T-cell (primary cell): Measurements from ENCODE around the gene SETBP1. TPM values are rescaled to one million over a fixed set of nuclear protein-coding genes. Genes with fewer than 3 reads are reported as not detected.

Source experiments
- ATAC-seq, 4 experiments: fragments of 200-7000 bp in 3 of 4; fragments of 150-1000 bp in 1 of 4; cut with Tn5 transposase; replicated peaks in 1 of 4; 1 replicate in 3 of 4; 2 replicates in 1 of 4; pipeline ENCODE4 v1.10.0; 2021; ENCODE audit warnings: moderate library complexity in 3 of 4, mild to moderate bottlenecking in 2 of 4, moderate number of reproducible peaks in 1 of 4
- CTCF ChIA-PET, 2 donors: fragments of 300-600 bp; sonication (Branson Sonifier 250); formaldehyde crosslinking; loops; one replicate each; lab custom pipeline; 2022; ENCODE audit warnings: antibody characterized with exemption in 2 of 2; lab: Charles Lee
- POLR2A ChIA-PET, 2 donors: fragments of 300-600 bp; sonication (Branson Sonifier 250); formaldehyde crosslinking; loops; one replicate each; lab custom pipeline; 2022; ENCODE audit warnings: antibody characterized with exemption in 2 of 2; lab: Charles Lee
- DNase-seq, 35 experiments: peaks; one replicate each; pipeline versions ENCODE4 v3.0.0 to v3.0.0-alpha.2; 2013 to 2023
- H3K27ac ChIP-seq: one replicate; pipeline ENCODE4 v1.5.1; 2013; ENCODE audit warnings: low read length
- H3K27me3 ChIP-seq, 2 experiments: replicated peaks in 1 of 2; 1 replicate in 1 of 2; 2 replicates in 1 of 2; pipeline versions ENCODE4 v1.6.1 to v1.7.0; 2013; ENCODE audit warnings: low read length in 1 of 2, mixed read lengths in 1 of 2; ENCODE audit not compliant: control insufficient read depth in 2 of 2, insufficient read depth in 2 of 2; ENCODE audit errors: extremely low read depth in 1 of 2
- H3K36me3 ChIP-seq, 2 donors: 1 replicate in 1 of 2; 2 replicates in 1 of 2; pipeline versions ENCODE4 v1.6.1 to v1.7.0; 2013; ENCODE audit warnings: low read length in 1 of 2; ENCODE audit not compliant: control insufficient read depth in 2 of 2, insufficient read depth in 1 of 2; ENCODE audit errors: extremely low read depth in 1 of 2
- H3K4me1 ChIP-seq, 2 experiments: 1 replicate in 1 of 2; 2 replicates in 1 of 2; pipeline versions ENCODE4 v1.6.1 to v1.7.0; 2013; ENCODE audit warnings: low read length in 2 of 2, mixed read lengths in 1 of 2; ENCODE audit not compliant: insufficient read depth in 2 of 2, control insufficient read depth in 1 of 2; ENCODE audit errors: extremely low read depth in 1 of 2
- H3K4me3 ChIP-seq, 2 donors: 1 replicate in 1 of 2; 2 replicates in 1 of 2; pipeline versions ENCODE4 v1.5.1 to v1.7.0; 2013; ENCODE audit warnings: mild to moderate bottlenecking in 2 of 2, low read length in 1 of 2, moderate library complexity in 1 of 2; ENCODE audit not compliant: control insufficient read depth in 1 of 2; ENCODE audit errors: extremely low read depth in 1 of 2
- H3K9me3 ChIP-seq: 2 replicates; pipeline ENCODE4 v1.7.0; 2013
- H3K27ac Mint-ChIP-seq, 2 donors: one replicate each; pipeline ENCODE4 v1.8.0; 2020 to 2021; ENCODE audit warnings: mild to moderate bottlenecking in 2 of 2, mixed read lengths in 2 of 2
- H3K27me3 Mint-ChIP-seq, 2 donors: one replicate each; pipeline ENCODE4 v1.8.0; 2021 to 2022; ENCODE audit warnings: mixed read lengths in 2 of 2
- H3K36me3 Mint-ChIP-seq: one replicate; pipeline ENCODE4 v1.8.0; 2021; ENCODE audit warnings: mixed read lengths
- H3K4me1 Mint-ChIP-seq, 3 donors: one replicate each; pipeline ENCODE4 v1.8.0; 2020 to 2022; ENCODE audit warnings: mixed read lengths in 3 of 3, mild to moderate bottlenecking in 1 of 3
- H3K4me3 Mint-ChIP-seq, 3 donors: one replicate each; pipeline ENCODE4 v1.8.0; 2020 to 2022; ENCODE audit warnings: mild to moderate bottlenecking in 3 of 3, mixed read lengths in 3 of 3, moderate library complexity in 3 of 3
- H3K9me3 Mint-ChIP-seq, 3 donors: one replicate each; pipeline ENCODE4 v1.8.0; 2020 to 2022; ENCODE audit warnings: mixed read lengths in 3 of 3
- WGBS: methylation state at CpG from one replicate; pipeline ENCODE4 v1.1.5; 2013; ENCODE audit warnings: missing lambda C conversion rate; ENCODE audit not compliant: insufficient coverage; 5-methylcytosine and 5-hydroxymethylcytosine counted together
- total RNA-seq, 35 experiments: library from RNA in 6 of 35; stranded (reverse) in 6 of 35; fragments of 120-200 nt in 1 of 35; gene quantifications; one replicate each; pipeline versions ENCODE4 v1.2.1 to v1.2.4 and lab custom pipeline; 2013 to 2026

The SETBP1 gene
- total RNA-seq, 5 donors from 2014 or later (not counting 1 experiment from before 2014, with no cell fraction given): 1.6 to 5.7 (median 3.2) TPM

DNA sequence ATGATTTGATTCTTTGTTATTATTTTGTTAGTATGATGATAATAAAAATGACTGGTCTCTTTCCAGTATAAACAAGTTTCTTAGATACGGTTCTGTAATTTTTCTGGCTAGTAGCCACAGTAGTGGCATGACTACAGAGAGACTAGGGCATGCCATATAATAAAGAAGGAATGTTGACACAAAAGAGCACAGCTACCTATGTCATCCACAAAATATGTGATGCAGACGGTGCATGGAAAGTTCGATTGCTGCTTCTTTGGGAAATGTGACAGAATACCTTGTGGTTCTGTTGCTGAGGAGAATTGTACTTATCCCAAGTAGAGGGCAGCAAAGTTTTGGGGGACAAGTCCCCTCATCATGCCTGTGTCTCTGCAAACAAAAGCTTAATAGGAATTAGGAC lies 26.1 kb upstream of the SETBP1 start:
- Histone ChIP-seq H3K4me1 (no peaks in the 10 kb centered on the region), H3K9me3 (no peaks in the 10 kb centered on the region), H3K36me3 (no peaks in the 10 kb centered on the region), H3K27ac (no peak overlapping the region), H3K27me3 (peaks cover 0 to 3% of the 10 kb centered on the region in 2 experiments), H3K4me3 (no peak overlapping the region)
- H3K36me3 Mint-ChIP-seq: no peaks in the 10 kb centered on the region
- H3K9me3 Mint-ChIP-seq: no peaks in the 10 kb centered on the region
- H3K4me3 Mint-ChIP-seq: no peak overlapping the region
- H3K27ac Mint-ChIP-seq: no peak overlapping the region
- WGBS: no CpG with 5 or more reads among the region's 3 CpGs
- H3K4me1 Mint-ChIP-seq: no peaks in the 10 kb centered on the region
- ATAC-seq (no peak), DNase-seq (no peak)
- ChIA-PET CTCF (interaction anchor here in 1 of 2 donors (1.4 kb wide), 1 partner anchor 245 kb away, joined by 3 read pairs; no protein-coding TSS in a partner anchor), POLR2A (no interaction called here)
- H3K27me3 Mint-ChIP-seq: peaks cover 0 to 5% of the 10 kb centered on the region in 2 donors

DNA sequence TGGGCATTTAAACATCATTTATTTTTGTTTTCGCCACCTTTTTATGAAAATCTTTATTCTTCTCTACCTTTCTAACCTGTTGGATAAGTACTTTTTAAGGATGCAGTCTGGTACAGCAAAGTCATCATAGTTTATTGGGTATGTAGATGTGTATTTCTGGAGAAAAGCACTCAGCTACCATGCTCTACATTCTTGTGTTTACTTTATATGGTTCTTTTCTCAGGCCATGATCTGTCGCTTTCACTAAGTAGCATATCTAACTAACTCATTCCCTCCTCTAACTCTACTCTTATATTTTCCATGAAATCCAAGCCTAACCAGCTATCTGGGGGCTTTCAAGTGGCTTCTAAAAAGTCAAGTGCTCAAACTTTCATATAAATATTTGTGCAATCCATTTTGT lies 25.3 kb upstream of the SETBP1 start:
- Mint-ChIP-seq H3K27ac (no peak overlapping the region), H3K4me3 (no peak overlapping the region), H3K4me1 (no peaks in the 10 kb centered on the region), H3K27me3 (peaks cover 0 to 5% of the 10 kb centered on the region in 2 donors), H3K9me3 (no peaks in the 10 kb centered on the region), H3K36me3 (no peaks in the 10 kb centered on the region)
- Histone ChIP-seq H3K27ac (no peak overlapping the region), H3K4me1 (no peaks in the 10 kb centered on the region), H3K36me3 (no peaks in the 10 kb centered on the region), H3K27me3 (no peaks in the 10 kb centered on the region), H3K4me3 (no peak overlapping the region), H3K9me3 (no peaks in the 10 kb centered on the region)
- no peak for DNase-seq
- 80% methylated on average over 1 of the region's 2 CpGs for WGBS
- ChIA-PET CTCF (interaction anchor here in 1 of 2 donors (1.4 kb wide), 1 partner anchor 244 kb away, joined by 3 read pairs; no protein-coding TSS in a partner anchor), POLR2A (no interaction called here)
- no peak for ATAC-seq

DNA sequence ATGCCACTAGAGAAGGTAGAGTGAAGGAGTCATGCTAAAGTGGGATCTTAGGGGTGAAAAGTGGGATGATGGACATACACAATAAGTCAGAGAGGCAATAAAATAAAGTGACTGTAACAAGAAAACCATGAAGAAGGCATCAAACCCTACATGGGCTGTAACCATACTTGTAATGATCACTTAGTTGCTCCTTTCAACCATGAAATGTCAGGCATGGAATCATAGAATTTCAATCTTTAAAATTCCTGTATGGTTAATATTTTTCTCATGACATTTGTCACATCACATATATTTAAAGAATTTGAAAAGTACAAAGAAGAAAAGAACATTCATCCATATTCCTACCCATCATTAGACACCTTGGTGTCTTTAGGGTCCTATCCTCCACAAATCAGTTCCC lies 20.9 kb upstream of the SETBP1 start:
- Histone ChIP-seq H3K9me3 (no peaks in the 10 kb centered on the region), H3K27me3 (no peaks in the 10 kb centered on the region), H3K4me1 (no peaks in the 10 kb centered on the region), H3K27ac (no peak overlapping the region), H3K4me3 (no peak overlapping the region), H3K36me3 (no peaks in the 10 kb centered on the region)
- no peak overlapping the region for H3K4me3 Mint-ChIP-seq
- ATAC-seq (no peak), DNase-seq (no peak)
- no peak overlapping the region for H3K27ac Mint-ChIP-seq
- no peaks in the 10 kb centered on the region for H3K9me3 Mint-ChIP-seq
- H3K27me3 Mint-ChIP-seq: peaks cover 0 to 3% of the 10 kb centered on the region in 2 donors
- no peaks in the 10 kb centered on the region for H3K36me3 Mint-ChIP-seq
- POLR2A ChIA-PET: no interaction called here
- CTCF ChIA-PET: no interaction called here
- no peaks in the 10 kb centered on the region for H3K4me1 Mint-ChIP-seq

DNA sequence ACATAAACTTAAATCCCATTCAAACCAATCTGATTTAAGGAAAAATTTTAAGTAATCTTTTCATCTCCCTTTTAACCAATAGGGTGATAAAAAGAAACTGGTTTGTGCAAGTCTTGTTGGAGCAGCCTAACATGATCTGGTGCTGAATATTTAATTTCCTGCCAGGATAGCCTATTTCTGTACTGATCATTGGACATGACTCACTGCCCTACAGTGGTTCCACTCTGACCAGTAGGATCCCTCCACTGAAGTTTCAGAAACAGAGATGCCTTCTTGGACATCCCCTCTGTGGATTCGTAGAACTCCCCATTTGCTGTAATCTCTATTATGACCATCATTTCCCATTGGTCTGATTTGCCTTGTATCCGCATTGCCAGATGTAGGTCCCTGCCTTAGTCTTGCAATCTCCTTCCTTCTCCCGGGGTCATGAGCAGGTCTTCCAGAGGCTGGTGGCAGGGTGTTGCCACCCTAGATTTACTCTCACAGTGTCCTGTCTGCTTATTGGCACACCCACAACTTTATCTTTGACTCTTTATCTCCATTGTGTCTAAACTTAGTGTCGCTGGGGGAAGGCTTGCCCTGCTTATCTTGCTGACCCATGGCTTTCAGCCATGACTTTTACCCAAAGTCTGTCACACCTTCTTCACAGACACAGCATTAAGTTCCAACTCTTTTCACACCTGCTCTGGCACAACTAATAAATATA lies 12.3 kb upstream of the SETBP1 start:
- Histone ChIP-seq H3K9me3 (no peaks in the 10 kb centered on the region), H3K4me1 (no peaks in the 10 kb centered on the region), H3K36me3 (no peaks in the 10 kb centered on the region), H3K27me3 (no peaks in the 10 kb centered on the region), H3K27ac (no peak overlapping the region), H3K4me3 (no peak overlapping the region)
- H3K36me3 Mint-ChIP-seq: no peaks in the 10 kb centered on the region
- H3K27me3 Mint-ChIP-seq: peaks cover 17 to 23% of the 10 kb centered on the region in 2 donors
- POLR2A ChIA-PET: no interaction called here
- WGBS: 90% methylated on average over 4 of the region's 4 CpGs
- no peaks in the 10 kb centered on the region for H3K4me1 Mint-ChIP-seq
- CTCF ChIA-PET: interaction anchor here in 1 of 2 donors (0.5 kb wide), 1 partner anchor 18 kb away, joined by 3 read pairs; no protein-coding TSS in a partner anchor
- no peak for ATAC-seq
- DNase-seq: no peak
- H3K27ac Mint-ChIP-seq: no peak overlapping the region
- H3K9me3 Mint-ChIP-seq: no peaks in the 10 kb centered on the region
- no peak overlapping the region for H3K4me3 Mint-ChIP-seq

DNA sequence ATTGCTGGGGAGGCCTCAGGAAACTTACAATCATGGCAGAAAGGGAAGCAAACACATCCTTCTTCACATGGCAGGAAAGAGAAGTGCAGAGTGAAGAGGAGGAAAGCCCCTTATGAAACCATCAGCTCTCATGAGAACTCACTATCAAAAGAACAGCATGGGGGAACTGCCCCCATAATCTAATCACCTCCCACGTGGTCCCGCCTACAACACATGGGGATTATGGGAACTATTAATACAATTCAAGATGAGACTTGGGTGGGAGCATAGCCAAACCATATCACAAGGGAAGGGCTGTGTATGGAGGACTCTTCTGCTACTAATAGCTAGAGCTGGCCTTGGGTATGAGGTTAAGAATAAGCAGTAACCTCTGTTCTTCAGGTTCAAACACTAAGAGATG lies 8.8 kb upstream of the SETBP1 start:
- POLR2A ChIA-PET: no interaction called here

DNA sequence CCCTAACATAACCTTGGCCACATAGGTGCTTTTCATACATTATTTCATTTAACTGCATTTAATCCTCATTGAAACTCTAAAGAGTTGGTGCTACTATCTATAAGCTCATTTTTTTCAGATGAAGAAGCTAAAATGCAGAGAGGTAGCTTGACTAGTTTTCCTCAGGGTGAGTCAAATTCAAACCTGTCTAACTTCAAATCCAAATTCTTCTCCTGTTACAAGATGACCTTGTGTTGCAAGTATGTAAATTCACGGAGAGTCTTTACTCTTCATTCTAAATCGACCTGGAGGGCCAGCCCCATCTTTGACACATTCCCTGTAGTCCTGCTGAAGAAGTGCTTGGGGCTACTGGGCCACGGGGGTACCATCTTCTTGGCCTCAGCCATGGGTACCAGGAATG lies 8.2 kb upstream of the SETBP1 start:
- H3K27me3 Mint-ChIP-seq: peaks cover 24 to 39% of the 10 kb centered on the region in 2 donors
- no peaks in the 10 kb centered on the region for H3K4me1 Mint-ChIP-seq
- no peaks in the 10 kb centered on the region for H3K9me3 ChIP-seq
- no peak for DNase-seq
- no peaks in the 10 kb centered on the region for H3K4me1 ChIP-seq
- ChIA-PET POLR2A (no interaction called here), CTCF (interaction anchor here in 1 of 2 donors (0.7 kb wide), 1 partner anchor 44 kb away, joined by 3 read pairs; no protein-coding TSS in a partner anchor)
- H3K4me3 ChIP-seq: no peak overlapping the region
- no peaks in the 10 kb centered on the region for H3K36me3 Mint-ChIP-seq
- WGBS: no CpG with 5 or more reads among the region's 3 CpGs
- H3K9me3 Mint-ChIP-seq: no peaks in the 10 kb centered on the region
- H3K4me3 Mint-ChIP-seq: no peak overlapping the region
- H3K27me3 ChIP-seq: no peaks in the 10 kb centered on the region
- no peaks in the 10 kb centered on the region for H3K36me3 ChIP-seq
- no peak overlapping the region for H3K27ac Mint-ChIP-seq
- ATAC-seq: no peak
- no peak overlapping the region for H3K27ac ChIP-seq

More for the DNA sequence above, 8.8 kb upstream of the SETBP1 start:
- no peaks in the 10 kb centered on the region for H3K9me3 Mint-ChIP-seq
- Histone ChIP-seq H3K27ac (no peak overlapping the region), H3K4me1 (no peaks in the 10 kb centered on the region), H3K36me3 (no peaks in the 10 kb centered on the region), H3K9me3 (no peaks in the 10 kb centered on the region), H3K4me3 (no peak overlapping the region), H3K27me3 (no peaks in the 10 kb centered on the region)
- no peak overlapping the region for H3K4me3 Mint-ChIP-seq
- WGBS: no CpG with 5 or more reads among the region's 2 CpGs
- H3K27me3 Mint-ChIP-seq: peaks cover 24 to 39% of the 10 kb centered on the region in 2 donors
- no peak overlapping the region for H3K27ac Mint-ChIP-seq
- H3K36me3 Mint-ChIP-seq: no peaks in the 10 kb centered on the region
- CTCF ChIA-PET: interaction anchor here in 1 of 2 donors (0.7 kb wide), 1 partner anchor 44 kb away, joined by 3 read pairs; no protein-coding TSS in a partner anchor
- H3K4me1 Mint-ChIP-seq: no peaks in the 10 kb centered on the region
- ATAC-seq (no peak), DNase-seq (no peak)
